Measurements from ENCODE around the gene PLA2G3. TPM values are rescaled to one million over a fixed set of nuclear protein-coding genes. Genes with fewer than 3 reads are reported as not detected.

PLA2G3 gene
- total and polyA plus RNA-seq, 2 donors (not counting 3 experiments of a cell fraction or from before 2014, with no cell fraction given), result 0.75 to 0.84 TPM

DNA sequence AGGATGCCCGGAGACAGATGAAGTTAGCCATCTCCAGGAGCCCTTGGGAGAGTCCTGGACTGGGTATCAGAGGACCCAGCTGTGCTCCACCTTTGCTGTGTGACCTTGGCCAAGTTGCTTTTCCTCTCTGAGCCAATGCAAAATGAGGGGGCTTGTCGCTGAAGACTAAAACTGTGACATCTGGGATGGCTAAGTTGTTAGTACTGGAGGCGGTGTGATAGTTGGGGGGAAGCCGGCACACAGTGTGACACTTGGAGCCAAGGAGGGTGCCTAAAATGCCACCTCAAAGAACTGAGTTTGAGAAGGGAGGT, 17.1 kb downstream of the PLA2G3 start:
- Histone ChIP-seq H3K27me3 (ENCODE audit: control insufficient read depth in 2 of 2, insufficient read depth in 2 of 2, low read length in 2 of 2) (peaks cover 0 to 4% of the 10 kb centered on the region in 2 experiments), H4K20me1 (replicated peaks; ENCODE audit: control insufficient read depth, extremely low read depth, insufficient read depth, low read length) (no peaks in the 10 kb centered on the region), H3K9me3 (replicated peaks; ENCODE audit: control insufficient read depth, insufficient read depth, low read length) (no peaks in the 10 kb centered on the region), H3K36me3 (ENCODE audit: control insufficient read depth in 2 of 2, extremely low read depth in 1 of 2, insufficient read depth in 2 of 2, low read length in 2 of 2) (no peaks in the 10 kb centered on the region), H3K9me1 (replicated peaks; ENCODE audit: control insufficient read depth, extremely low read depth, insufficient read depth, low read length) (no peaks in the 10 kb centered on the region), H2AFZ (ENCODE audit: low read depth, low read length) (no peak overlapping the region), H3K4me3 (replicated peaks in 1 of 3; ENCODE audit: insufficient read depth in 1 of 3, low read depth in 1 of 3, low read length in 3 of 3) (no peak overlapping the region), H3K9ac (replicated peaks; ENCODE audit: extremely low read depth, insufficient read depth, low read length) (no peak overlapping the region), H3K27ac (ENCODE audit: insufficient read depth, low read depth, low read length) (no peak overlapping the region), H3K79me2 (ENCODE audit: control insufficient read depth, insufficient read depth, low read length) (no peaks in the 10 kb centered on the region), H3K4me1 (ENCODE audit: control insufficient read depth, extremely low read depth, insufficient read depth, low read length) (no peaks in the 10 kb centered on the region), H3K4me2 (ENCODE audit: insufficient read depth, low read length) (no peak overlapping the region)
- no peak for DNase-seq (ENCODE audit: low read depth, low spot score)
- TF ChIP-seq, protein P1, sequence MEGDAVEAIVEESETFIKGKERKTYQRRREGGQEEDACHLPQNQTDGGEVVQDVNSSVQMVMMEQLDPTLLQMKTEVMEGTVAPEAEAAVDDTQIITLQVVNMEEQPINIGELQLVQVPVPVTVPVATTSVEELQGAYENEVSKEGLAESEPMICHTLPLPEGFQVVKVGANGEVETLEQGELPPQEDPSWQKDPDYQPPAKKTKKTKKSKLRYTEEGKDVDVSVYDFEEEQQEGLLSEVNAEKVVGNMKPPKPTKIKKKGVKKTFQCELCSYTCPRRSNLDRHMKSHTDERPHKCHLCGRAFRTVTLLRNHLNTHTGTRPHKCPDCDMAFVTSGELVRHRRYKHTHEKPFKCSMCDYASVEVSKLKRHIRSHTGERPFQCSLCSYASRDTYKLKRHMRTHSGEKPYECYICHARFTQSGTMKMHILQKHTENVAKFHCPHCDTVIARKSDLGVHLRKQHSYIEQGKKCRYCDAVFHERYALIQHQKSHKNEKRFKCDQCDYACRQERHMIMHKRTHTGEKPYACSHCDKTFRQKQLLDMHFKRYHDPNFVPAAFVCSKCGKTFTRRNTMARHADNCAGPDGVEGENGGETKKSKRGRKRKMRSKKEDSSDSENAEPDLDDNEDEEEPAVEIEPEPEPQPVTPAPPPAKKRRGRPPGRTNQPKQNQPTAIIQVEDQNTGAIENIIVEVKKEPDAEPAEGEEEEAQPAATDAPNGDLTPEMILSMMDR (IDR thresholded peaks at IDR 0.05; ENCODE audit: extremely low read depth in 1 of 2, insufficient read depth in 1 of 2, low read depth in 1 of 2, low read length in 2 of 2), result no peak
- TF ChIP-seq POLR2A (IDR thresholded peaks at IDR 0.05; ENCODE audit: low read depth, low read length), result no peak
- TF ChIP-seq JUN (IDR thresholded peaks at IDR 0.05; ENCODE audit: borderline replicate concordance, insufficient read depth, insufficient read length, low read depth), result no peak
- TF ChIP-seq GATA2 (IDR thresholded peaks at IDR 0.05; ENCODE audit: insufficient read depth, insufficient read length, low read depth, low read length), result no peak
- no peak for TF ChIP-seq MYC (IDR thresholded peaks at IDR 0.05; ENCODE audit: low read depth, low read length)
- TF ChIP-seq EZH2 (IDR thresholded peaks at IDR 0.05; ENCODE audit: borderline replicate concordance, low read depth, low read length, severe bottlenecking), result no peak
- CTCF ChIA-PET, result interaction anchor here (1.0 kb wide), 2 partner anchors 15 to 73 kb away, joined by 3 read pairs; no protein-coding TSS in a partner anchor
- BruUV-seq (replicated peaks), result no TSS peak
- POLR2A ChIA-PET, result no interaction called here
- intact Hi-C loops (cut with micrococcal nuclease), result no loop called here
- dilution Hi-C loops (cut with MboI; ENCODE audit: extremely low pct_ligation_motif_present, low sequenced_read_pairs), result no loop called here
- FAIRE-seq, result no peak
